Karpas-422 (cell line): ENCODE measurements around the gene SST. TPM values are rescaled to one million over a fixed set of nuclear protein-coding genes. Genes with fewer than 3 reads are reported as not detected.

ENCODE experiments used
- DNase-seq: peaks from one replicate; pipeline ENCODE4 v3.0.0-alpha.2; 2015
- H2AFZ ChIP-seq: fragments of 200-600 bp; sonication (generic); 2 replicates; pipeline ENCODE4 v1.6.1; 2014; ENCODE audit warnings: antibody characterized with exemption, low read length, mixed read lengths
- H3K27ac ChIP-seq: fragments of 200-600 bp; sonication (generic); 2 replicates; pipeline ENCODE4 v1.5.1; 2014; ENCODE audit warnings: mild to moderate bottlenecking, low read length, moderate library complexity
- H3K27me3 ChIP-seq: fragments of 200-600 bp; sonication (generic); 2 replicates; pipeline ENCODE4 v1.6.1; 2014; ENCODE audit warnings: low read length, mixed read lengths
- H3K36me3 ChIP-seq: fragments of 200-600 bp; sonication (generic); 2 replicates; pipeline ENCODE4 v1.6.1; 2014; ENCODE audit warnings: low read length, mixed read lengths; ENCODE audit not compliant: insufficient read depth
- H3K4me1 ChIP-seq: fragments of 200-600 bp; sonication (generic); 2 replicates; pipeline ENCODE4 v1.6.1; 2014; ENCODE audit warnings: mild to moderate bottlenecking, low read length, mixed read lengths
- H3K4me2 ChIP-seq: fragments of 200-600 bp; sonication (generic); 2 replicates; pipeline ENCODE4 v1.6.1; 2014; ENCODE audit warnings: low read length, low read depth, mild to moderate bottlenecking; ENCODE audit not compliant: poor library complexity, severe bottlenecking
- H3K4me3 ChIP-seq: fragments of 200-600 bp; sonication (generic); 2 replicates; pipeline ENCODE4 v1.5.1; 2014; ENCODE audit warnings: mild to moderate bottlenecking, antibody characterized with exemption, low read length, mixed read lengths
- H3K79me2 ChIP-seq: fragments of 200-600 bp; sonication (generic); 2 replicates; pipeline ENCODE4 v1.6.1; 2014; ENCODE audit warnings: mild to moderate bottlenecking, low read length, mixed read lengths
- H3K9ac ChIP-seq: fragments of 200-600 bp; sonication (generic); 2 replicates; pipeline ENCODE4 v1.6.0; 2014; ENCODE audit warnings: low read length
- H3K9me2 ChIP-seq: fragments of 200-600 bp; sonication (generic), shearing (Covaris generic); replicated peaks from 2 replicates; pipeline ENCODE4 v1.6.0; 2014; ENCODE audit warnings: mild to moderate bottlenecking, low read length, moderate library complexity; ENCODE audit not compliant: insufficient read depth
- H3K9me3 ChIP-seq: fragments of 300-700, 200-600 bp; sonication (generic); 2 replicates; pipeline ENCODE4 v1.6.1; 2014; ENCODE audit warnings: low read length, mixed read lengths
- H4K20me1 ChIP-seq: fragments of 200-600 bp; sonication (generic); 2 replicates; pipeline ENCODE4 v1.6.1; 2014; ENCODE audit warnings: mild to moderate bottlenecking, antibody characterized with exemption, low read length, low read depth; ENCODE audit not compliant: insufficient read depth
- total RNA-seq: library from RNA; depleted of rRNA; stranded (reverse); fragments of >200 nt; shearing (Covaris generic); gene quantifications from 2 replicates; pipeline ENCODE4 v1.2.3, GENCODE V29; 2014; ENCODE audit warnings: low replicate concordance

SST gene
- total RNA-seq, 1 experiment from 2014 or later, result not detected

GRCh38 chr3:187678726-187679268, 8.6 kb upstream of the SST start:
- Histone ChIP-seq H3K9me3 (no peaks in the 10 kb centered on the region), H3K4me1 (peaks cover 11% of the 10 kb centered on the region), H3K36me3 (no peaks in the 10 kb centered on the region), H2AFZ (no peak overlapping the region), H3K79me2 (no peaks in the 10 kb centered on the region), H3K9ac (no peak overlapping the region), H3K9me2 (no peaks in the 10 kb centered on the region), H3K4me2 (no peak overlapping the region), H3K27ac (no peak overlapping the region), H3K4me3 (no peak overlapping the region), H3K27me3 (no peaks in the 10 kb centered on the region; the same call in 1 of the 2 replicates), H4K20me1 (no peaks in the 10 kb centered on the region)
- DNase-seq, result peak; percentile 87

GRCh38 chr3:187677604-187678003, 7.4 kb upstream of the SST start:
- no peaks in the 10 kb centered on the region for H3K9me3 ChIP-seq
- no peak overlapping the region for H3K27ac ChIP-seq
- no peak for DNase-seq
- H3K9me2 ChIP-seq, result no peaks in the 10 kb centered on the region
- no peak overlapping the region for H3K9ac ChIP-seq
- H3K36me3 ChIP-seq, result no peaks in the 10 kb centered on the region
- no peaks in the 10 kb centered on the region for H4K20me1 ChIP-seq
- H3K4me2 ChIP-seq, result no peak overlapping the region
- H3K4me3 ChIP-seq, result no peak overlapping the region
- H3K27me3 ChIP-seq, result no peaks in the 10 kb centered on the region; the same call in 1 of the 2 replicates
- no peaks in the 10 kb centered on the region for H3K79me2 ChIP-seq
- H2AFZ ChIP-seq, result no peak overlapping the region
- peaks cover 15% of the 10 kb centered on the region for H3K4me1 ChIP-seq

- H3K27me3 ChIP-seq, result no peaks in the 10 kb centered on the region
Measured at GRCh38 chr3:187673012-187673411, 2.8 kb upstream of the SST start.

GRCh38 chr3:187667526-187667925, 2.7 kb downstream of the SST start:
- Histone ChIP-seq H3K4me1 (peaks cover 7% of the 10 kb centered on the region), H3K9me2 (no peaks in the 10 kb centered on the region), H3K9ac (no peak overlapping the region), H3K36me3 (no peaks in the 10 kb centered on the region), H4K20me1 (no peaks in the 10 kb centered on the region), H3K27ac (no peak overlapping the region), H2AFZ (no peak overlapping the region), H3K79me2 (no peaks in the 10 kb centered on the region), H3K4me2 (no peak overlapping the region), H3K27me3 (no peaks in the 10 kb centered on the region), H3K9me3 (no peaks in the 10 kb centered on the region), H3K4me3 (no peak overlapping the region)
- DNase-seq, result no peak

More at GRCh38 chr3:187673012-187673411, 2.8 kb upstream of the SST start:
- no peaks in the 10 kb centered on the region for H3K79me2 ChIP-seq
- no peaks in the 10 kb centered on the region for H4K20me1 ChIP-seq
- no peak overlapping the region for H2AFZ ChIP-seq
- H3K4me2 ChIP-seq, result no peak overlapping the region
- no peak overlapping the region for H3K27ac ChIP-seq
- no peak overlapping the region for H3K4me3 ChIP-seq
- peaks cover 11% of the 10 kb centered on the region for H3K4me1 ChIP-seq
- H3K36me3 ChIP-seq, result no peaks in the 10 kb centered on the region
- H3K9me2 ChIP-seq, result no peaks in the 10 kb centered on the region
- H3K9ac ChIP-seq, result no peak overlapping the region
- DNase-seq, result no peak
- H3K9me3 ChIP-seq, result no peaks in the 10 kb centered on the region

GRCh38 chr3:187665764-187666402, 4.3 kb downstream of the SST start:
- Histone ChIP-seq H3K4me1 (peaks cover 7% of the 10 kb centered on the region), H3K27ac (no peak overlapping the region), H3K36me3 (no peaks in the 10 kb centered on the region), H3K27me3 (no peaks in the 10 kb centered on the region; the same call in 1 of the 2 replicates), H2AFZ (no peak overlapping the region), H3K4me2 (no peak overlapping the region), H4K20me1 (no peaks in the 10 kb centered on the region), H3K9ac (no peak overlapping the region), H3K9me3 (no peaks in the 10 kb centered on the region), H3K4me3 (no peak overlapping the region), H3K9me2 (no peaks in the 10 kb centered on the region), H3K79me2 (no peaks in the 10 kb centered on the region)
- no peak for DNase-seq

GRCh38 chr3:187665010-187665409, 5.2 kb downstream of the SST start:
- no peaks in the 10 kb centered on the region; the same call in 1 of the 2 replicates for H3K27me3 ChIP-seq

GRCh38 chr3:187662848-187663409, 7.3 kb downstream of the SST start:
- H3K36me3 ChIP-seq, result no peaks in the 10 kb centered on the region
- H3K9ac ChIP-seq, result no peak overlapping the region
- H3K4me1 ChIP-seq, result peaks cover 7% of the 10 kb centered on the region
- H3K9me2 ChIP-seq, result no peaks in the 10 kb centered on the region
- DNase-seq, result peak; percentile 50
- no peaks in the 10 kb centered on the region for H3K79me2 ChIP-seq
- no peak overlapping the region for H3K4me2 ChIP-seq
- H3K27me3 ChIP-seq, result no peaks in the 10 kb centered on the region; the same call in 1 of the 2 replicates
- H4K20me1 ChIP-seq, result no peaks in the 10 kb centered on the region
- H3K4me3 ChIP-seq, result no peak overlapping the region
- no peaks in the 10 kb centered on the region for H3K9me3 ChIP-seq
- no peak overlapping the region for H2AFZ ChIP-seq
- no peak overlapping the region for H3K27ac ChIP-seq

More at GRCh38 chr3:187665010-187665409, 5.2 kb downstream of the SST start:
- no peak overlapping the region for H3K4me2 ChIP-seq
- no peaks in the 10 kb centered on the region for H3K9me3 ChIP-seq
- H3K36me3 ChIP-seq, result no peaks in the 10 kb centered on the region
- no peak overlapping the region for H3K4me3 ChIP-seq
- H3K9me2 ChIP-seq, result no peaks in the 10 kb centered on the region
- DNase-seq, result no peak
- H3K4me1 ChIP-seq, result peaks cover 7% of the 10 kb centered on the region
- H3K9ac ChIP-seq, result no peak overlapping the region
- no peaks in the 10 kb centered on the region for H4K20me1 ChIP-seq
- H3K79me2 ChIP-seq, result no peaks in the 10 kb centered on the region
- no peak overlapping the region for H2AFZ ChIP-seq
- H3K27ac ChIP-seq, result no peak overlapping the region

GRCh38 chr3:187661267-187661666, 8.9 kb downstream of the SST start:
- Histone ChIP-seq H3K4me2 (no peak overlapping the region), H4K20me1 (no peaks in the 10 kb centered on the region), H3K9me2 (no peaks in the 10 kb centered on the region), H2AFZ (no peak overlapping the region), H3K79me2 (no peaks in the 10 kb centered on the region), H3K36me3 (no peaks in the 10 kb centered on the region), H3K4me1 (peaks cover 7% of the 10 kb centered on the region), H3K27me3 (no peaks in the 10 kb centered on the region; the same call in 1 of the 2 replicates), H3K27ac (no peak overlapping the region), H3K9ac (no peak overlapping the region), H3K9me3 (no peaks in the 10 kb centered on the region), H3K4me3 (no peak overlapping the region)
- DNase-seq, result no peak
